Endothelial cell (in vitro differentiated cells): ENCODE data around the gene TTLL9. TPM values are rescaled to one million over a fixed set of nuclear protein-coding genes. Genes with fewer than 3 reads are reported as not detected.

Experiments
- DNase-seq: peaks from one replicate; pipeline ENCODE4 v3.0.0; 2021; ENCODE audit warnings: low spot score
- H3K27ac Mint-ChIP-seq: one replicate; pipeline ENCODE4 v1.8.0; 2021; ENCODE audit warnings: mixed read lengths, inconsistent platforms; ENCODE audit not compliant: unreplicated experiment
- H3K27me3 Mint-ChIP-seq: one replicate; pipeline ENCODE4 v1.8.0; 2021; ENCODE audit warnings: mild to moderate bottlenecking, moderate library complexity, mixed read lengths, inconsistent platforms; ENCODE audit not compliant: unreplicated experiment
- H3K36me3 Mint-ChIP-seq: one replicate; pipeline ENCODE4 v1.8.0; 2021; ENCODE audit warnings: mild to moderate bottlenecking, low read depth, mixed read lengths, inconsistent platforms; ENCODE audit not compliant: unreplicated experiment
- H3K4me1 Mint-ChIP-seq: one replicate; pipeline ENCODE4 v1.8.0; 2021; ENCODE audit warnings: mild to moderate bottlenecking, mixed read lengths, inconsistent platforms; ENCODE audit not compliant: unreplicated experiment
- H3K4me3 Mint-ChIP-seq: one replicate; pipeline ENCODE4 v1.8.0; 2021; ENCODE audit warnings: mild to moderate bottlenecking, mixed read lengths, inconsistent platforms; ENCODE audit not compliant: unreplicated experiment
- H3K9me3 Mint-ChIP-seq: one replicate; pipeline ENCODE4 v1.8.0; 2021; ENCODE audit warnings: mixed read lengths, inconsistent platforms; ENCODE audit not compliant: unreplicated experiment
- CTCF ChIP-seq: fragments of 200-600 bp; sonication (generic); IDR thresholded peaks from one replicate; pipeline ENCODE4 v1.5.0; 2021; ENCODE audit warnings: antibody characterized with exemption; ENCODE audit not compliant: unreplicated experiment
- total RNA-seq: library from RNA; stranded (reverse); fragmentation: NEBNext Ultra II Directional; extraction: Animal tissue kit (Norgen Biotek cat#: 25700); gene quantifications from one replicate; pipeline ENCODE4 v1.2.1, GENCODE V29; 2021; ENCODE audit not compliant: unreplicated experiment

TTLL9 gene
- total RNA-seq, 1 donor from 2014 or later: 0.46 TPM

DNA sequence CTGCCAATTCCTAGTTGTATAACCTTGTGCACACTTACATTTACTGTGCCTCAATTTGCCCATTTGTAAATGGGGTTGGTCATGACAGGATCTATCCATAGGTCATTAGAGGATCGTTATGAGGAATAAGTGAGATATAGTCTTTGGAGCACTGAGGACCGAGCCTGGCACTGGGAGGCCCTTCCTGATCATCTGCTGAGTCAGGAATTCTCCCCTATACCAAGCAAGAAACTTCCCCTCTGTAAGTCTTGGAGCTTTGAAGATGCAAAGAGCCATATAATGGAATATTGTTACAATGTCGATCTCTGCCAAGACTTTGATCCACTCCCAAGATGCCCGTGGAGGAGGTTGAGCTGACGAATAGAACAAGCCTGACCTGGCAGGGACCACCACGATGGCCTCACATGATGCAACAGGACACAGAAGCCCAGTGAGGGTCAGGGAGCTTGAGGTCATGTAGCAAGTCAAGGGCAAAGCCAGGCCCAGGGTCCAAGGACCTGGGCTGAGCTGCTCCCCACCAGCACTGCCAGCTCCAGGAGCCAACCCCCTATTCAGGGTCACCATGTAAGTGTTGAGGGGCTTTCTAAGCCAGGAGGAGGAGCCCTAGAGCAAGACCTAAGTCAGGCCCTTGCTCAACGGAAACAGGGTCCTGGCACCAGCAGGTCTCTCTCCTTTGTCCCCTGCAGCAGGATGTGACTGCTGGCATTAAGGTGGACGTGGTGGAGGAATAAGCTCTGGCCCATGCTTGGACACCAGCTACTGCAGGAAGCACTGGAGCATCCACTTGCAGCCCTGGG, 64.7 kb downstream of the TTLL9 start:
- Mint-ChIP-seq H3K36me3 (no peaks in the 10 kb centered on the region), H3K4me3 (no peak overlapping the region), H3K27me3 (peaks cover 7% of the 10 kb centered on the region), H3K4me1 (no peaks in the 10 kb centered on the region), H3K9me3 (no peaks in the 10 kb centered on the region), H3K27ac (no peak overlapping the region)
- no peak for TF ChIP-seq CTCF
- DNase-seq: peak; percentile 33

GRCh38 chr20:31936420-31936819, 66.0 kb downstream of the TTLL9 start:
- DNase-seq: no peak
- no peaks in the 10 kb centered on the region for H3K4me1 Mint-ChIP-seq
- no peak overlapping the region for H3K4me3 Mint-ChIP-seq
- H3K36me3 Mint-ChIP-seq: no peaks in the 10 kb centered on the region
- peaks cover 4% of the 10 kb centered on the region for H3K27me3 Mint-ChIP-seq
- H3K9me3 Mint-ChIP-seq: no peaks in the 10 kb centered on the region
- no peak for TF ChIP-seq CTCF
- no peak overlapping the region for H3K27ac Mint-ChIP-seq

- no peak for DNase-seq
- TF ChIP-seq CTCF: no peak
Observed at GRCh38 chr20:31937820-31938219, 67.4 kb downstream of the TTLL9 start.

DNA sequence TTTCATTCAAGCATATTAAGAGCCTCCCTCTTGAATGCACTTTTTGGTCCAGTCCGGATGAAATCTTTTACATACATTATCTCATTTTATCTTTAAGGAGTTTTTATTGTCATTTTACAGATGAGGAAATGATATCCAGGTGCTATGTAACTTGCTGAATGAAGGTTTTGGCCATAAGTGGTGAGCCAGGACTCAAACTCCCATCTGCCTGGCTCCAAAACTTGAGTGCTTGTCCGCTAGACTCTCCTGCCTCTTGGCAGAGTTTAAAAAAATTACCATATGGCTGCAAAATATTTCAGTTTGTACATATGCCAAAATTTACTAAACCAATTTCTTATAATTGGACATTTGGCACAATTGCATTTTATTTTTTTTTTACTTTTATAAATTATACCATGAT, 69.2 kb downstream of the TTLL9 start:
- Mint-ChIP-seq H3K27ac (no peak overlapping the region), H3K36me3 (peaks cover 4% of the 10 kb centered on the region), H3K4me3 (no peak overlapping the region), H3K4me1 (no peaks in the 10 kb centered on the region), H3K9me3 (no peaks in the 10 kb centered on the region), H3K27me3 (peaks cover 1% of the 10 kb centered on the region)
- no peak for TF ChIP-seq CTCF
- no peak for DNase-seq

More at GRCh38 chr20:31937820-31938219, 67.4 kb downstream of the TTLL9 start:
- H3K4me1 Mint-ChIP-seq: no peaks in the 10 kb centered on the region
- H3K36me3 Mint-ChIP-seq: no peaks in the 10 kb centered on the region
- no peaks in the 10 kb centered on the region for H3K9me3 Mint-ChIP-seq
- no peak overlapping the region for H3K4me3 Mint-ChIP-seq
- H3K27me3 Mint-ChIP-seq: peaks cover 2% of the 10 kb centered on the region
- H3K27ac Mint-ChIP-seq: no peak overlapping the region

- Mint-ChIP-seq H3K9me3 (no peaks in the 10 kb centered on the region), H3K27me3 (peaks cover 3% of the 10 kb centered on the region), H3K4me1 (no peaks in the 10 kb centered on the region), H3K4me3 (no peak overlapping the region), H3K27ac (no peak overlapping the region), H3K36me3 (peaks cover 22% of the 10 kb centered on the region)
- no peak for DNase-seq
- no peak for TF ChIP-seq CTCF
Observed at GRCh38 chr20:31943052-31943471, 72.6 kb downstream of the TTLL9 start.
